GM12873 (cell line): ENCODE results near the gene CFDP1.
A peak's percentile ranks its signal among the peaks of the same experiment; 100 is the strongest.

Experiments
- TF ChIP-seq, protein P1 (sequence below): IDR thresholded peaks from 2 replicates; pipeline ENCODE4 v1.5.1; 2012; ENCODE audit warnings: low read depth, mild to moderate bottlenecking, moderate library complexity, low read length, control low read depth; ENCODE audit not compliant: insufficient read depth; ENCODE audit errors: missing control alignments

CFDP1 gene

DNA sequence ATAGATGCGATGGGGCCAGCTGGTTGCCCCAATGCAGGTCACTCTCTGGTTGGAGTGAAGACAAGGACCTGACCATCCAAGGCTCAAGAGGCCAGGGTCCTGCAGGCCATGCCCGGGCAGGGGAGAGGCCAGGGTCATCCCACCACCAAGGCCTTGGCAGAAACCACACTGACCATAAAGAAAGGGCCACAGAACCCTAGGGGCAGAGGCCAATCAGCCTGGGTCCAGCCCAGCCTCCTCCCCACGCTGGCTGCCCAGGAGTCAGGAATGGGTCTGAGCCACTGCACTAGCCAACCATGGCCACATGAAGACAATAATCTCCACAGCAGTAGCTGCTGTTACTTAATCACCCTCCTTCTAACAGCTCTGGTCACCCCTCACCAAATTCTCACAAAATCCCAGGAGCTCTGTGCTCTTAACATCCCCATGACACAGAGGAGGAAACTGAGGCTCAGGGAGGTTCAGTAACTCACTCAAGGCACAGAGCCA is 171.7 kb downstream of the CFDP1 start:
- TF ChIP-seq, protein P1, sequence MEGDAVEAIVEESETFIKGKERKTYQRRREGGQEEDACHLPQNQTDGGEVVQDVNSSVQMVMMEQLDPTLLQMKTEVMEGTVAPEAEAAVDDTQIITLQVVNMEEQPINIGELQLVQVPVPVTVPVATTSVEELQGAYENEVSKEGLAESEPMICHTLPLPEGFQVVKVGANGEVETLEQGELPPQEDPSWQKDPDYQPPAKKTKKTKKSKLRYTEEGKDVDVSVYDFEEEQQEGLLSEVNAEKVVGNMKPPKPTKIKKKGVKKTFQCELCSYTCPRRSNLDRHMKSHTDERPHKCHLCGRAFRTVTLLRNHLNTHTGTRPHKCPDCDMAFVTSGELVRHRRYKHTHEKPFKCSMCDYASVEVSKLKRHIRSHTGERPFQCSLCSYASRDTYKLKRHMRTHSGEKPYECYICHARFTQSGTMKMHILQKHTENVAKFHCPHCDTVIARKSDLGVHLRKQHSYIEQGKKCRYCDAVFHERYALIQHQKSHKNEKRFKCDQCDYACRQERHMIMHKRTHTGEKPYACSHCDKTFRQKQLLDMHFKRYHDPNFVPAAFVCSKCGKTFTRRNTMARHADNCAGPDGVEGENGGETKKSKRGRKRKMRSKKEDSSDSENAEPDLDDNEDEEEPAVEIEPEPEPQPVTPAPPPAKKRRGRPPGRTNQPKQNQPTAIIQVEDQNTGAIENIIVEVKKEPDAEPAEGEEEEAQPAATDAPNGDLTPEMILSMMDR: no peak

DNA sequence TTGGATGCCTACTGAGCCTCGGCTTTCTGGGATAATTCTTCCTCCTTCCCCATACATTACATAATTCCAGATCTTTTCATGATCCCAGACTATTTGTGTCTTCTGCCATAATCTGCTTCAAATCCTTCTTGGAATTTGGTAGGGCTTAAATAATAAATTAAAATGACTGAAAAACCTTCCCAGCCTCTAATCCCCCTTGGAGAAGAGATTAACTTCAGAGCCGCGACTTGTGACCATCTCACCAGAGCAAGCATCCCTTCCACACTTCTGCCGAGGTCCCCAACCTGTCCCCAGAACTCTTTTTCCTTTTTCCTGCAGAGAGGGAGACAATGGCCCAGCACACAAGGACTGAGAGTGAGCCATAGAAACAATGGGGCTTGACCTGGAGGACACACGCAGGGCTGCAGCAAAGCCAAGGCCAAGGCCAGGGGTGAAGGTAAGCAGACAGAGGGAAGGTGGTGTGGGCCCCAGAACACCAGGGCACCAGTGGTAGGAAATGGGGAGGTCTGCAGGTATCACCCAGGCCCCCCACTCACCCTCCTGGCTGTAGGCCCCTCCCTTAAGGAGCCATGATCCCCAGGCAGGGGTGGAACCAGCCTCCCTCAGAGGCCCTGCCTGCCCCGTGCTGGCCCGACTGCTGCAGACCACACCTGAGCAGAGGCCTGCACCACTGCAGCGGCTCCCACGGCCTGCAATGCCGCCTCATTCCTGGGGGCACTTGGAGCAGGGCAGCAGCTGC is 172.3 kb downstream of the CFDP1 start:
- TF ChIP-seq, protein P1: no peak

DNA sequence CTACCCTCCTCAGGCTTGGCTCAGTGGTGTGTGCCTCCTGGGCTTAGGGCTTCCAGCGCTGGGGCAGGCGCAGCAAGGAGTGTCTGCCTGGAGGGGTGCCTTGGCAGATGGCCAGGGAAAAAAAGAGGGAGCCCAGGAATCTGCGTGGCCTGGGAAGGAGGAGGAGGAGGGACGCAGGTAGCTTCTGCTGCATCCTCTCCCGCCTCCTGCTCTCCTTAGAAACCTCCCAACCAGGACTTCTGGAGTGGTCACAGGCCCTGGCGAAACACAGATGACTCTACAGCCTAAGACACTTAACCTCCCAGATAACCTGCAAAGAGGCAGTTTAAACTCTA is 174.5 kb downstream of the CFDP1 start:
- TF ChIP-seq, protein P1: no peak

DNA sequence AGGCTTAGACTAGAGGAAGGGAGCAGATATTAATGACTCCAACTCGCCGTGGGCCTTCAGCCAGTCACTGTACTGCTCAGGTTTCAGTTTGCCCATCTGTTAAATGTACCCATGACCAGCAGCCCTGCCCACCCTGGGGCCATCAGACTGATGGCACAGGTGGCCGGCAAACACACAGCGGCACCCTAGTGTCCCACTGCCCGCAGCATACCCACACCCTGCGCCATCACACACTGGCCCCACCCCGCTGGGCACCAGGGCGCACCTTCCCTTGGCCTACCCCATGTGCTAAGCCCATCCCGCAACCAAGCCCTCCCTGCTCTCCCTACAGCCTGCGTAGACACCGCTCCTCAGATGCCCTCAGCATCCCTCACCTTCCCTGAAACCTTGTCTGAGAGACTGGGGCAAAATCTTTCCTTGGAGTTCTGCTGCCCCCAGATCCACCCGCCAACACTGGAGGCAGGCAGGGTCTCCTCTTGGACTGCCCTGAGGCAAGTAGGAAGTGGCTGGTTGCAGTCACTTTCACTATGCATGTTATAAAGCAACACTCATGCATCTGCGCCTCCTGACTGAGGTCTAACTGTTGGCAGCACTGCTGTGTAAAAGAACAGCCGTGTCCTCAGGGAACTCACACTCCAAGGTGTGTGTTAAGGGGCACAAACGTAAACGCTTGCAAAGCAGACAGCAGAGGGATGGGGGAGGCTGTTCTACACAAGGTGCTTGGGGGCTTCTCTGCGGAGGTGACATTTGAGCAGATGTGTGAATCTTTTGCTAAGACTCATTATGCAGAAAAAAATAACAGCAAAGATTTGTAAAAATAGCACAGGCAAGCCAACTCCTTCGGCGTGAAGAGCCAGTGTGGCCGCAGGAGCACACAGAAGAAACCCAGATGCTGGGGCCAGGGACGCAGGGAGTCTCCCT is 175.2 kb downstream of the CFDP1 start:
- TF ChIP-seq, protein P1: no peak

DNA sequence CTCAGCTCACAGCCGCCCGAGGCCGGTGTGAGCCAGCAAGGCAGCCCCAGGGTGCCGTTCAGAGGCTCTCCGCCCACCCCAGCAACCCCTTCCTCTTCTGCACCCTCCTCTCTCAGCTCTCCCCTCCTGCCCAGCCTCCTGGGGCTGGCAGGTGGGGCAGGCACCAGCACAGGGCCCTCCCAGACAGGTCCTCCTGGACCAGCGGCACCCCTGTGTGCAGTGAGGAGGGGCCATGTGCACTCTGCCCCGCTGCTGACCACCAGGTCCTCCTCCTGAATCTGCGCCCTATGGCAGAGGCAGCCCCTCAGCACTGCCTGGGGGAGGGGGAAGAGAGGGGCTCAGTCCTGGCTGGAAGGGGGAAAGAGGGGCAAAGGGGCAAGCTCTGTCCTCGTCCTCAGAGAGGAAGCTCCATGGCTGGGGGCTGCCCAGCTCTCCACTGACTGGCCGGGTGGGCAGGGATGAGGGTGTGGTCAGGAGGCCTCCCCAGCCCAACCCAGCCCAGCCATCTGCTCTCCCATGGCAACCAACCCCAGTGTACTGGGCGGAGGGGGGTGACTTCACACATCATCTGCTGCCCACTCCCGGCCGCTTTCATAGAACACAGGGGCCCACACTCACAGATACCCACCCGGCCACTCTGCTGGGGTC is 176.5 kb downstream of the CFDP1 start:
- TF ChIP-seq, protein P1: no peak

DNA sequence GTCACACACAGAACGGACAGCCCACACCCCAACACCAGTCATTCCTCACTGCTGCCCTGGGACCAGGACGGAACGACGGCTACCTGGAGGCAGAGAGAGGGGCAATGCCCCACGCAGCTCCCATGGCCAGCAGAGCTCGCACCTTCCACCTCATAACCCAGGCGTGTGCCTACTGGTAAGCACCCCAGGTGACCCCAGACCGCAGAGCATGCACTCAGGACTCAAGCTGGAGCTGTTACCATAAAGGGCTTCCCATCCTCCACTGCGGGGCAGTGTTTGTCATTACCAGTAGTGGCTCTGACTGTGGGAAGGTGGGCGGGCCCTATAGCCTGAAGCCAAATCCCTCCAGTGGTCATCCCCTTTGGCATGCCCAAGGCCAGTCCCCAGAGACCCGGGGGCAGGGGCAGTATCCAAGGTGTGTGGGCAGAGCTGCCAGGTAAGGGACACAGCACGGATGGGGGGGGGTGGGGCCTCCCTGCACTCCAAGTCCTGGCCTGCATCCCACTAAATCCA is 177.2 kb downstream of the CFDP1 start:
- TF ChIP-seq, protein P1: peak; percentile 15
